DND-41 (cell line): Measurements from ENCODE around the gene FITM1.

ENCODE experiments used
- EZH2 ChIP-seq: IDR thresholded peaks from 3 replicates; pipeline ENCODE4 v1.6.1; 2012; ENCODE audit warnings: borderline replicate concordance, low read depth, mild to moderate bottlenecking, moderate library complexity, low read length, inconsistent platforms; ENCODE audit not compliant: severe bottlenecking
- TF ChIP-seq, protein P1 (sequence below): IDR thresholded peaks from 2 replicates; pipeline ENCODE4 v1.5.1; 2012; ENCODE audit warnings: borderline replicate concordance, low read length, moderate library complexity, mild to moderate bottlenecking; ENCODE audit not compliant: poor library complexity, severe bottlenecking; ENCODE audit errors: extremely low read depth

GRCh38 chr14:24131549-24131966 lies 1.1 kb downstream of the FITM1 start:
- TF ChIP-seq, protein P1, sequence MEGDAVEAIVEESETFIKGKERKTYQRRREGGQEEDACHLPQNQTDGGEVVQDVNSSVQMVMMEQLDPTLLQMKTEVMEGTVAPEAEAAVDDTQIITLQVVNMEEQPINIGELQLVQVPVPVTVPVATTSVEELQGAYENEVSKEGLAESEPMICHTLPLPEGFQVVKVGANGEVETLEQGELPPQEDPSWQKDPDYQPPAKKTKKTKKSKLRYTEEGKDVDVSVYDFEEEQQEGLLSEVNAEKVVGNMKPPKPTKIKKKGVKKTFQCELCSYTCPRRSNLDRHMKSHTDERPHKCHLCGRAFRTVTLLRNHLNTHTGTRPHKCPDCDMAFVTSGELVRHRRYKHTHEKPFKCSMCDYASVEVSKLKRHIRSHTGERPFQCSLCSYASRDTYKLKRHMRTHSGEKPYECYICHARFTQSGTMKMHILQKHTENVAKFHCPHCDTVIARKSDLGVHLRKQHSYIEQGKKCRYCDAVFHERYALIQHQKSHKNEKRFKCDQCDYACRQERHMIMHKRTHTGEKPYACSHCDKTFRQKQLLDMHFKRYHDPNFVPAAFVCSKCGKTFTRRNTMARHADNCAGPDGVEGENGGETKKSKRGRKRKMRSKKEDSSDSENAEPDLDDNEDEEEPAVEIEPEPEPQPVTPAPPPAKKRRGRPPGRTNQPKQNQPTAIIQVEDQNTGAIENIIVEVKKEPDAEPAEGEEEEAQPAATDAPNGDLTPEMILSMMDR: no peak
- TF ChIP-seq EZH2: no peak
